Cardiac muscle cell (in vitro differentiated cells and primary cell): ENCODE measurements around the gene NT5C3A. TPM values are rescaled to one million over a fixed set of nuclear protein-coding genes. Genes with fewer than 3 reads are reported as not detected.
A peak's percentile ranks its signal among the peaks of the same experiment; 100 is the strongest.

Experiments
- DNase-seq, 2 donors: peaks; one replicate each; pipeline versions ENCODE4 v3.0.0 to v3.0.0-alpha.2; 2010 to 2017; ENCODE audit warnings: low read depth in 1 of 2, low spot score in 1 of 2
- H3K27ac ChIP-seq: fragments of 200-600 bp; sonication (generic); 2 replicates; pipeline ENCODE4 v1.5.1; 2016
- H3K27me3 ChIP-seq: fragments of 200-600 bp; sonication (generic); 2 replicates; pipeline ENCODE4 v1.6.0; 2016; ENCODE audit warnings: control low read depth
- H3K36me3 ChIP-seq: fragments of 200-600 bp; sonication (generic); 2 replicates; pipeline ENCODE4 v1.5.1; 2016; ENCODE audit warnings: control low read depth
- H3K4me1 ChIP-seq: fragments of 200-600 bp; sonication (generic); 2 replicates; pipeline ENCODE4 v1.8.1; 2017; ENCODE audit warnings: low read depth, mild to moderate bottlenecking, mixed run types
- H3K4me3 ChIP-seq: fragments of 200-600 bp; sonication (generic); 2 replicates; pipeline ENCODE4 v1.5.1; 2016; ENCODE audit warnings: mild to moderate bottlenecking
- H3K9me3 ChIP-seq: fragments of 200-600 bp; sonication (generic); 2 replicates; pipeline ENCODE4 v1.5.1; 2017; ENCODE audit warnings: low read depth, mild to moderate bottlenecking, control low read depth
- CTCF ChIP-seq: IDR thresholded peaks from 2 replicates; pipeline ENCODE4 v1.5.1; 2012; ENCODE audit warnings: low read depth, mild to moderate bottlenecking, low read length
- polyA plus RNA-seq: library from polyadenylated mRNA; unstranded; fragments of >200 nt; fragmentation: Nextera tagmentation; extraction: Ambion mirVana; gene quantifications from 2 replicates; pipeline ENCODE4 v1.2.1, GENCODE V29; 2016
- total RNA-seq: library from RNA; depleted of rRNA; stranded (reverse); fragments of >200 nt; gene quantifications from 2 replicates; pipeline ENCODE4 v1.2.3, GENCODE V29; 2016

The NT5C3A gene
- total and polyA plus RNA-seq, 2 experiments from 2014 or later = 26.9 to 37.6 TPM

GRCh38 chr7:33048257-33048656, 14.3 kb downstream of the NT5C3A start:
- Histone ChIP-seq H3K9me3 (no peaks in the 10 kb centered on the region), H3K4me1 (peaks cover 3% of the 10 kb centered on the region)

GRCh38 chr7:33044986-33045385, 17.6 kb downstream of the NT5C3A start:
- no peaks in the 10 kb centered on the region for H3K27me3 ChIP-seq
- TF ChIP-seq CTCF = no peak
- no peaks in the 10 kb centered on the region for H3K9me3 ChIP-seq
- no peak for DNase-seq
- H3K36me3 ChIP-seq = no peaks in the 10 kb centered on the region
- H3K4me3 ChIP-seq = no peak overlapping the region
- no peak overlapping the region for H3K27ac ChIP-seq
- peaks cover 18% of the 10 kb centered on the region for H3K4me1 ChIP-seq

More at GRCh38 chr7:33048257-33048656, 14.3 kb downstream of the NT5C3A start:
- H3K27me3 ChIP-seq = no peaks in the 10 kb centered on the region
- no peak overlapping the region for H3K27ac ChIP-seq
- no peaks in the 10 kb centered on the region for H3K36me3 ChIP-seq
- no peak for TF ChIP-seq CTCF
- no peak overlapping the region for H3K4me3 ChIP-seq
- DNase-seq = no peak

- no peak overlapping the region for H3K4me3 ChIP-seq
- H3K36me3 ChIP-seq = no peaks in the 10 kb centered on the region
- H3K9me3 ChIP-seq = no peaks in the 10 kb centered on the region
- peak in 1 of 2 donors; percentile 43 for DNase-seq
- H3K27me3 ChIP-seq = no peaks in the 10 kb centered on the region
- H3K4me1 ChIP-seq = peaks cover 22% of the 10 kb centered on the region
- no peak for TF ChIP-seq CTCF
- peak overlapping the region; percentile 40 for H3K27ac ChIP-seq
Observed at GRCh38 chr7:33044401-33044718, 18.2 kb downstream of the NT5C3A start.

- H3K27ac ChIP-seq = peak overlapping the region; percentile 57
Observed at GRCh38 chr7:33043501-33044400, 18.8 kb downstream of the NT5C3A start.

GRCh38 chr7:33041631-33042428, 20.7 kb downstream of the NT5C3A start:
- no peaks in the 10 kb centered on the region for H3K27me3 ChIP-seq
- H3K4me1 ChIP-seq = peaks cover 29% of the 10 kb centered on the region
- H3K4me3 ChIP-seq = no peak overlapping the region
- H3K36me3 ChIP-seq = no peaks in the 10 kb centered on the region
- TF ChIP-seq CTCF = no peak
- H3K9me3 ChIP-seq = no peaks in the 10 kb centered on the region
- H3K27ac ChIP-seq = no peak overlapping the region
- DNase-seq = no peak

More at GRCh38 chr7:33043501-33044400, 18.8 kb downstream of the NT5C3A start:
- Histone ChIP-seq H3K9me3 (no peaks in the 10 kb centered on the region), H3K4me1 (peaks cover 25% of the 10 kb centered on the region), H3K4me3 (no peak overlapping the region), H3K27me3 (no peaks in the 10 kb centered on the region), H3K36me3 (no peaks in the 10 kb centered on the region)
- TF ChIP-seq CTCF = no peak
- DNase-seq = peak in 1 of 2 donors; percentile 22
